ENCODE measurements around the gene DOCK3.
"Not testable (repeated sequence)": the region's sequence is repeated elsewhere in the genome, so short reads cannot be mapped to it uniquely, and the experiment has no call there.

Gene DOCK3

GRCh38 chr3:51379746-51380455 lies 705.2 kb downstream of the DOCK3 start:
- DNase-seq, result no peak

DNA sequence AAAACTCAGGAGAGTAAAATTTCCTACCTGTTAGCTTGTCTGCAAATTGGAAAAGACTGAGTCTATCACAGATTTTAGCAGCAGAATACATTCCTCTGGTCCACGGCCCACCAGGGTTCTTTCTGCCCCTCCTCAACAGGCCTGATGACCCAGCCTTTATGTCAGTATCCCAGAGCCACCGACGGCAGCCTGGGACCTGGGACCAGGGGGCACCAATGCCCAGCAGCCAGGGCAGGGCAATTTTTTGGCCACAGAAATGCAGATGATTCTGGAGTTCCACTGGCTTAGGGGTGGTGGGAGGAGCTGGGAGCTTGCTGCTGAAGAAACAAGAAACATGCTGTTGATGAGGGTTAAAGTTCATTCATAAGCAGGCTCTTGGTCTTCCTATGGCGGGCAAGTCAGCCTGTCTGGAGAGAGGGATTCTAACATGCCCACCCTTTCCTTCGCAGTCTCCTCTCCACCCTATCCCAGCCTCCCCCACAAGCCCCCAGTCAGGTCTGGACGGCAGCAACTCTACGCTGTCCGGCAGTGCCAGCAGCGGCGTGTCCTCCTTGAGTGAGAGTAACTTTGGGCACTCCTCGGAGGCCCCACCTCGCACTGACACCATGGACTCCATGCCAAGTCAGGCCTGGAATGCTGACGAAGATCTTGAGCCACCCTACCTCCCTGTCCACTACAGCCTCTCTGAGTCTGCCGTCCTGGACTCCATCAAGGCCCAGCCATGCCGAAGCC lies 706.0 kb downstream of the DOCK3 start:
- no peak for DNase-seq

DNA sequence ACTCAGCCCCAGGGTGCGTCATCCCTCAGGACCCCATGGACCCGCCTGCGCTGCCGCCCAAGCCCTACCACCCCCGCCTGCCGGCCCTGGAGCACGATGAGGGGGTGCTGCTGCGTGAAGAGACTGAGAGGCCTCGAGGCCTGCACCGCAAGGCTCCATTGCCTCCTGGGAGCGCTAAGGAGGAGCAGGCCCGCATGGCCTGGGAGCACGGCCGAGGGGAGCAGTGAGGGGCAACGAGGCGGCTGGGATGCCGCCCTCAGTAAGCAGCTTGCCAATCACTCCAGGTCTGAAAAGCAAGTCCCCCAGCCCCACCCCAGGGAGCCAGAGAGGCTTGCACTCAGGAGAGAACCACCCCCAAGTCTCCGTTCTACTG lies 706.6 kb downstream of the DOCK3 start:
- DNase-seq, result no peak

GRCh38 chr3:51382076-51382745 lies 707.5 kb downstream of the DOCK3 start:
- no peak for DNase-seq

GRCh38 chr3:51382947-51383578 lies 708.3 kb downstream of the DOCK3 start:
- DNase-seq, result no peak

- DNase-seq, result peak; percentile 46
These were observed 709.5 kb downstream of the DOCK3 start for GRCh38 chr3:51384055-51384725.

GRCh38 chr3:51384726-51385473 lies 710.2 kb downstream of the DOCK3 start, which contains the start of gene MANF:
Gene MANF (plus strand): TSS chr3:51385291. CDS start chr3:51385343, 52 bp downstream.
- DNase-seq, result peak; percentile 98

GRCh38 chr3:51385621-51386091 lies 710.9 kb downstream of the DOCK3 start:
- DNase-seq, result no peak

DNA sequence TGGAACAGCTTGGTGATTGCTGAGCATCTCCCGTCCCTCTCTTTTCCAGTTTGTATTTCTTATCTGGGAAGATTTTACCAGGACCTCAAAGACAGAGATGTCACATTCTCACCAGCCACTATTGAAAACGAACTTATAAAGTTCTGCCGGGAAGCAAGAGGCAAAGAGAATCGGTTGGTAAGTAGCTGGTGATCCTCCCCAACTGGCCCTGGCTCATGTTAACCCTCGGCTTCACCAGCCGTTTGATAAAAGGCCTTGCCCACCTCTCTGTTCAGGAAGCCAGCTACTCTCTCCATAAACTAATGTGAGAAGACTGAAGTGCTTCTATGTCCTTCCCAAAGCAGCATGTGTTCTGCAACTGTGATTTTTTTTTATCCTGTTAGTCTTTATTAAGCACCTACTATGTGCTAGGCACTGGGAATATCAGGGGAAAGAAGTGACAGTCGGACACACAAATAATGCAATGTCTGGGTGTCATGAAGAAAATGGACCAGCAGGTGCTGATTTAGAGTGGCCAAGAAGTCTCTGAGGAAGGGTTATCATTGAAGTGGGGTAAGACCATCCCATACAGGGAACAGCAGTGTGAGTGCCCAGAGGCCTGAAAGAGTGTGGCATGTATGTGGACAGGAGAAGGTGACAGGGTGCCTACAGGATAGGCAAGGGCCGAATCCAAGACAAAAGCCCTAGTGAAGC lies 711.6 kb downstream of the DOCK3 start:
- no peak for DNase-seq

GRCh38 chr3:51386852-51387229 lies 712.1 kb downstream of the DOCK3 start:
- no peak for DNase-seq

- not testable (repeated sequence) for DNase-seq
These were observed 712.6 kb downstream of the DOCK3 start for GRCh38 chr3:51387281-51387680.

- no peak for DNase-seq
These were observed 713.7 kb downstream of the DOCK3 start for GRCh38 chr3:51388286-51389029.

- peak; percentile 66 for DNase-seq
These were observed 714.9 kb downstream of the DOCK3 start for GRCh38 chr3:51389423-51390183.

GRCh38 chr3:51390246-51391074 lies 715.7 kb downstream of the DOCK3 start:
- DNase-seq, result no peak

DNA sequence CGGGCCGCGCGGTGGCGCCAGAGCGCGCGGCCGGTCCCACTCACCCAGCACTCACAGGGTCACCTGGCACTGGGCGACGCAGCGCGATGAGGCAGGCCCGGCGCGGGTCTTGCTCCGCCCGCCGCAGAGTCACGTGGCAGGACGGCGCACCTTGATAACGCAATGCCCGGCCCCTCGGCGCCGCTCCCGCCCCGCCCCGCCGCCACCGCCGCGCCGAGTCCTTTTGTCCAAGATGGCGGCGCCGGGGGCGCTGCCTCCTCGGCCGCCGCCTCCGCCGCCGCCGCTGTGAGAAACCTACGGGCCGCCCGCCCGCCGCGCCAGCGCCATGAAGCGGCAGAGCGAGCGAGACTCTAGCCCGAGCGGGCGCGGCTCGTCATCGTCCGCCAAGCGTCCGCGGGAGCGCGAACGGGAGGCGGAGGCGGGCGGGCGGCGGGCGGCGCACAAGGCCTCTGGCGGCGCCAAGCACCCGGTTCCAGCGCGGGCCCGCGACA lies 716.4 kb downstream of the DOCK3 start, which contains the start of gene RBM15B:
Gene RBM15B, plus strand, starts transcription at position 211 of the 491 bp plus-strand sequence. Its CDS starts 115 bp downstream, at position 326.
- DNase-seq, result peak; percentile 98

DNA sequence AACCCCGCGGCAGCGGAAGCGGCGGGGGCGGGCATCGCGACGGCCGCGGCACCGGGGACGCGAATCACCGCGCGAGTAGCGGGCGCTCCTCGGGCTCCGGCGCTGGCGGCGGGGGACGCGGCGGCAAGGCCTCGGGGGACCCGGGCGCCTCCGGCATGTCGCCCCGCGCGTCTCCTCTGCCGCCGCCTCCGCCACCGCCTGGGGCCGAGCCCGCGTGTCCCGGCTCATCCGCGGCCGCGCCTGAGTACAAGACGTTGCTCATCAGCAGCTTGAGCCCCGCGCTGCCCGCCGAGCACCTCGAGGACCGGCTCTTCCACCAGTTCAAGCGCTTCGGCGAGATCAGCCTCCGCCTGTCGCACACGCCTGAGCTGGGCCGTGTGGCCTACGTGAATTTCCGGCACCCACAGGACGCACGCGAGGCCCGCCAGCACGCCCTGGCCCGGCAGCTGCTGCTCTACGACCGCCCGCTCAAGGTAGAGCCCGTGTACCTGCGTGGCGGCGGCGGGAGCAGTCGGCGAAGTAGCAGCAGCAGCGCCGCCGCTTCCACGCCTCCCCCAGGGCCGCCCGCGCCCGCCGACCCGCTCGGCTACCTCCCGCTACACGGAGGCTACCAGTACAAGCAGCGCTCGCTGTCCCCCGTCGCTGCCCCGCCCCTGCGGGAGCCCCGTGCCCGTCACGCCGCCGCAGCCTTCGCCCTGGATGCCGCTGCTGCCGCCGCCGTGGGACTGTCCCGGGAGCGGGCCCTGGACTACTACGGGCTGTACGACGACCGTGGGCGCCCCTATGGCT lies 717.0 kb downstream of the DOCK3 start:
- peak; percentile 57 for DNase-seq

- DNase-seq, result no peak
These were observed 717.8 kb downstream of the DOCK3 start for GRCh38 chr3:51392355-51393133.
